Endothelial cell of umbilical vein (primary cell): ENCODE results near the gene AFF4. TPM values are rescaled to one million over a fixed set of nuclear protein-coding genes. Genes with fewer than 3 reads are reported as not detected.
A peak's percentile ranks its signal among the peaks of the same experiment; 100 is the strongest.

ENCODE experiments used
- BruUV-seq: library from RNA; stranded (reverse); fragments of 400-500 nt; replicated peaks from 2 replicates; lab custom pipeline; 2021; lab: Mats Ljungman, UMichigan
- CTCF ChIA-PET: fragments of 300-600, 350-600 bp; sonication (Branson Sonifier 250); formaldehyde crosslinking; loops from one replicate; lab custom pipeline; 2021; ENCODE audit warnings: antibody characterized with exemption, inconsistent platforms; lab: Charles Lee
- POLR2A ChIA-PET: fragments of 300-600, 350-600 bp; sonication (Branson Sonifier 250); formaldehyde crosslinking; loops from one replicate; lab custom pipeline; 2021; ENCODE audit warnings: antibody characterized with exemption, inconsistent platforms; lab: Charles Lee
- DNase-seq: peaks from one replicate; pipeline ENCODE4 v3.0.0-alpha.2; 2011; ENCODE audit warnings: low read depth, low spot score
- FAIRE-seq: peaks from 2 replicates; lab custom pipeline; 2011; peaks lifted over from hg19 to GRCh38; lab: Jason Lieb, UNC
- H2AFZ ChIP-seq: 2 replicates; pipeline ENCODE4 v1.6.0; 2012; ENCODE audit warnings: low read depth, low read length, control low read depth, inconsistent platforms
- H3K27ac ChIP-seq: 2 replicates; pipeline ENCODE4 v1.5.1; 2011; ENCODE audit warnings: low read depth, mild to moderate bottlenecking, control low read depth, low read length, moderate library complexity; ENCODE audit not compliant: insufficient read depth
- H3K27me3 ChIP-seq, 2 experiments: 2 replicates each; pipeline versions ENCODE4 v1.6.0 to v1.6.1; 2011; ENCODE audit warnings: low read length in 2 of 2, mixed read lengths in 1 of 2; ENCODE audit not compliant: control insufficient read depth in 2 of 2, insufficient read depth in 2 of 2
- H3K36me3 ChIP-seq, 2 experiments: 2 replicates in 1 of 2; 3 replicates in 1 of 2; pipeline ENCODE4 v1.5.1; 2011; ENCODE audit warnings: low read length in 2 of 2, mild to moderate bottlenecking in 1 of 2, moderate library complexity in 1 of 2; ENCODE audit not compliant: control insufficient read depth in 2 of 2, insufficient read depth in 2 of 2; ENCODE audit errors: extremely low read depth in 1 of 2
- H3K4me1 ChIP-seq: 3 replicates; pipeline ENCODE4 v1.5.1; 2011; ENCODE audit warnings: mild to moderate bottlenecking, low read length; ENCODE audit not compliant: control insufficient read depth, insufficient read depth; ENCODE audit errors: extremely low read depth
- H3K4me2 ChIP-seq: 2 replicates; pipeline ENCODE4 v1.6.1; 2011; ENCODE audit warnings: low read length, control low read depth, mixed read lengths; ENCODE audit not compliant: insufficient read depth
- H3K4me3 ChIP-seq, 3 experiments: fragments of 200-600 bp in 1 of 3; sonication (generic), shearing (Covaris generic) in 1 of 3; replicated peaks in 1 of 3; 2 replicates each; pipeline ENCODE4 v1.5.1; 2011 to 2016; ENCODE audit warnings: control low read depth in 3 of 3, low read length in 3 of 3, mild to moderate bottlenecking in 2 of 3, inconsistent platforms in 1 of 3, low read depth in 1 of 3, moderate library complexity in 1 of 3; ENCODE audit not compliant: insufficient read depth in 1 of 3
- H3K79me2 ChIP-seq: 2 replicates; pipeline ENCODE4 v1.6.0; 2012; ENCODE audit warnings: low read length, inconsistent platforms; ENCODE audit not compliant: control insufficient read depth, insufficient read depth
- H3K9ac ChIP-seq: replicated peaks from 2 replicates; pipeline ENCODE3; 2011; ENCODE audit warnings: low read length, control low read depth; ENCODE audit not compliant: insufficient read depth; ENCODE audit errors: extremely low read depth
- H3K9me1 ChIP-seq: replicated peaks from 3 replicates; pipeline ENCODE4 v1.6.0; 2011; ENCODE audit warnings: mild to moderate bottlenecking, low read length; ENCODE audit not compliant: control insufficient read depth, insufficient read depth; ENCODE audit errors: extremely low read depth
- H3K9me3 ChIP-seq: replicated peaks from 2 replicates; pipeline ENCODE4 v1.5.1; 2012; ENCODE audit warnings: low read length, inconsistent platforms; ENCODE audit not compliant: control insufficient read depth, insufficient read depth
- H4K20me1 ChIP-seq: replicated peaks from 2 replicates; pipeline ENCODE3; 2011; ENCODE audit warnings: mild to moderate bottlenecking, low read length; ENCODE audit not compliant: control insufficient read depth, insufficient read depth; ENCODE audit errors: extremely low read depth
- CTCF ChIP-seq, 2 donors: IDR thresholded peaks; 1 replicate in 1 of 2; 2 replicates in 1 of 2; pipeline ENCODE4 v1.5.1; 2011; ENCODE audit warnings: low read length in 2 of 2, mild to moderate bottlenecking in 2 of 2, moderate library complexity in 2 of 2, control low read depth in 1 of 2, inconsistent platforms in 1 of 2, low read depth in 1 of 2; ENCODE audit not compliant: insufficient read depth in 1 of 2; ENCODE audit errors: extremely low read depth in 1 of 2
- EZH2 ChIP-seq: IDR thresholded peaks from 2 replicates; pipeline ENCODE4 v1.6.1; 2012; ENCODE audit warnings: borderline replicate concordance, low read depth, mild to moderate bottlenecking, moderate library complexity, low read length, inconsistent platforms; ENCODE audit not compliant: severe bottlenecking
- FOS ChIP-seq: IDR thresholded peaks from 2 replicates; pipeline ENCODE4 v1.6.1; 2011; ENCODE audit warnings: mild to moderate bottlenecking, low read length, moderate library complexity, borderline replicate concordance; ENCODE audit not compliant: insufficient read depth
- JUN ChIP-seq: IDR thresholded peaks from 2 replicates; pipeline ENCODE4 v1.6.1; 2011; ENCODE audit warnings: borderline replicate concordance, low read depth; ENCODE audit not compliant: insufficient read length, insufficient read depth
- POLR2AphosphoS5 ChIP-seq: IDR thresholded peaks from 2 replicates; pipeline ENCODE4 v1.6.1; 2012; ENCODE audit warnings: low read depth, mild to moderate bottlenecking, control low read depth, low read length, moderate library complexity; ENCODE audit not compliant: insufficient read depth
- dilution Hi-C: fragments of 300-500 bp; cut with MboI; formaldehyde crosslinking; loops from one replicate; pipeline ENCODE4 v1.15.0; 2019; ENCODE audit warnings: low sequenced_read_pairs; ENCODE audit not compliant: extremely low pct_ligation_motif_present
- intact Hi-C: fragments of 100-400 bp; cut with micrococcal nuclease; formaldehyde crosslinking; loops from one replicate; pipeline ENCODE4 v1.10.0; 2022
- polyA plus RNA-seq, 4 experiments: library from polyadenylated mRNA; depleted of rRNA in 3 of 4; stranded (reverse) in 3 of 4; unstranded in 1 of 4; fragments of >200 nt; gene quantifications; 2 replicates each; pipeline versions ENCODE4 v1.2.1 to v1.2.3, GENCODE V29; 2011 to 2012; ENCODE audit warnings: missing spikeins in 1 of 4
- total RNA-seq: library from RNA; stranded (reverse); gene quantifications from 2 replicates; pipeline ENCODE4 v1.2.3, GENCODE V29; 2021

The AFF4 gene
- total and polyA plus RNA-seq, 2 donors (not counting 3 experiments of a cell fraction or from before 2014, with no cell fraction given), result 27.0 to 88.3 TPM

- CTCF ChIA-PET, result interaction anchor here (0.5 to 2.2 kb wide), 14 partner anchors 9 to 105 kb away, joined by 3 to 13 read pairs (median 4); partner anchors contain the start of genes GDF9, SHROOM1 and UQCRQ
- dilution Hi-C loops, result no loop called here
- H3K9ac ChIP-seq, result no peak overlapping the region
- no peak overlapping the region for H3K4me2 ChIP-seq
- no peak overlapping the region for H2AFZ ChIP-seq
- no peaks in the 10 kb centered on the region for H3K9me3 ChIP-seq
- intact Hi-C loops, result loop anchor here (1.0 kb wide), 1 partner anchor 24 kb away; the partner anchor contains the start of gene SHROOM1
- no peaks in the 10 kb centered on the region for H3K36me3 ChIP-seq
- BruUV-seq, result no TSS peak
- no peaks in the 10 kb centered on the region for H3K27me3 ChIP-seq
- no peak overlapping the region for H3K4me3 ChIP-seq
- FAIRE-seq (peak; percentile 49), DNase-seq (peak; percentile 73)
- H3K9me1 ChIP-seq, result no peaks in the 10 kb centered on the region
- POLR2A ChIA-PET, result interaction anchor here (1.0 kb wide), 1 partner anchor 12 kb away, joined by 4 read pairs; the partner anchor contains the start of genes GDF9 and UQCRQ
- TF ChIP-seq FOS (no peak), EZH2 (no peak), JUN (peak; percentile 61), CTCF (IDR thresholded peaks at IDR 0.05; ENCODE audit: extremely low read depth in 1 of 2, insufficient read depth in 1 of 2, low read depth in 1 of 2, low read length in 2 of 2) (no peak), POLR2AphosphoS5 (no peak)
- no peak overlapping the region for H3K27ac ChIP-seq
- no peaks in the 10 kb centered on the region for H4K20me1 ChIP-seq
- H3K4me1 ChIP-seq, result no peaks in the 10 kb centered on the region
- no peaks in the 10 kb centered on the region for H3K79me2 ChIP-seq
These were observed 109.1 kb downstream of the AFF4 start for GRCh38 chr5:132854301-132854700.
